Activated CD8-positive, alpha-beta memory T cell treated with anti-CD3 and anti-CD28 coated beads, Interleukin-2, amount 50 U/mL, for 1 hour (primary cell): ENCODE measurements around the gene SRRD.
"Not testable (repeated sequence)": the region's sequence is repeated elsewhere in the genome, so short reads cannot be mapped to it uniquely, and the experiment has no call there.

Experiments
- DNase-seq: peaks from one replicate; pipeline ENCODE4 v3.0.0-alpha.2; 2020; ENCODE audit errors: extremely low read depth

SRRD gene

GRCh38 chr22:26483439-26484359 lies at the start of gene SRRD, which contains the start of gene HPS4:
Gene SRRD, plus strand, starts transcription at chr22:26483877. Its CDS starts 14 bp downstream, at chr22:26483891.
Gene HPS4, minus strand, starts transcription at chr22:26483783. Its CDS starts 2,021 bp downstream, at chr22:26481762.
- DNase-seq = peak; percentile 64

- DNase-seq = no peak
Observed at GRCh38 chr22:26435327-26436093, 48.2 kb upstream of the SRRD start.

- DNase-seq = no peak
Observed at GRCh38 chr22:26436903-26437515, 46.7 kb upstream of the SRRD start.

- DNase-seq = no peak
Observed at GRCh38 chr22:26437694-26438392, 45.8 kb upstream of the SRRD start.

- not testable (repeated sequence) for DNase-seq
Observed at GRCh38 chr22:26438776-26439175, 44.9 kb upstream of the SRRD start.

GRCh38 chr22:26439559-26439958 lies 44.1 kb upstream of the SRRD start:
- no peak for DNase-seq

- DNase-seq = no peak
Observed at GRCh38 chr22:26442086-26442756, 41.5 kb upstream of the SRRD start.

GRCh38 chr22:26443901-26444690 lies 39.6 kb upstream of the SRRD start:
- DNase-seq = no peak

- no peak for DNase-seq
Observed at GRCh38 chr22:26444777-26445176, 38.9 kb upstream of the SRRD start.

- no peak for DNase-seq
Observed at GRCh38 chr22:26445577-26446275, 38.0 kb upstream of the SRRD start.

GRCh38 chr22:26446808-26447515 lies 36.7 kb upstream of the SRRD start:
- DNase-seq = no peak

GRCh38 chr22:26447584-26448329 lies 35.9 kb upstream of the SRRD start:
- DNase-seq = no peak

GRCh38 chr22:26448334-26448733 lies 35.3 kb upstream of the SRRD start:
- DNase-seq = no peak

- DNase-seq = no peak
Observed at GRCh38 chr22:26448941-26449340, 34.7 kb upstream of the SRRD start.

GRCh38 chr22:26450453-26451185 lies 33.1 kb upstream of the SRRD start:
- no peak for DNase-seq

GRCh38 chr22:26452236-26453016 lies 31.3 kb upstream of the SRRD start:
- no peak for DNase-seq

GRCh38 chr22:26453216-26453615 lies 30.5 kb upstream of the SRRD start:
- no peak for DNase-seq
